H1 (cell line): Measurements from ENCODE around the gene KRT7. TPM values are rescaled to one million over a fixed set of nuclear protein-coding genes. Genes with fewer than 3 reads are reported as not detected.

ENCODE experiments used
- CTCF ChIA-PET: fragments of 300-600 bp; sonication (Branson Sonifier 250); formaldehyde crosslinking; loops from one replicate; lab custom pipeline; 2021; ENCODE audit not compliant: partially characterized antibody; lab: Charles Lee
- POLR2A ChIA-PET: fragments of 300-600 bp; sonication (Branson Sonifier 250); formaldehyde crosslinking; loops from one replicate; lab custom pipeline; 2021; ENCODE audit warnings: inconsistent platforms; ENCODE audit not compliant: partially characterized antibody; lab: Charles Lee
- DNase-seq, 2 experiments: peaks; one replicate each; pipeline versions ENCODE4 v3.0.0 to v3.0.0-alpha.2; 2010 to 2022; ENCODE audit warnings: low spot score in 2 of 2, low read depth in 1 of 2, mixed read lengths in 1 of 2
- FAIRE-seq: peaks from 2 replicates; lab custom pipeline; 2011; peaks lifted over from hg19 to GRCh38; lab: Jason Lieb, UNC
- H2AFZ ChIP-seq: 2 replicates; pipeline ENCODE4 v1.8.1; 2012; ENCODE audit warnings: low read length, inconsistent platforms
- H2AK5ac ChIP-seq: 2 replicates; pipeline ENCODE4 v1.6.1; 2013; ENCODE audit warnings: low read depth, low read length
- H2BK120ac ChIP-seq: replicated peaks from 2 replicates; pipeline ENCODE3; 2013; ENCODE audit warnings: low read depth, low read length, inconsistent platforms
- H2BK12ac ChIP-seq: 2 replicates; pipeline ENCODE4 v1.6.1; 2013; ENCODE audit warnings: low read depth, low read length
- H2BK15ac ChIP-seq: 2 replicates; pipeline ENCODE4 v1.6.1; 2013; ENCODE audit warnings: low read length
- H2BK20ac ChIP-seq: 2 replicates; pipeline ENCODE4 v1.6.1; 2013; ENCODE audit warnings: low read length
- H2BK5ac ChIP-seq: 2 replicates; pipeline ENCODE4 v1.6.1; 2013; ENCODE audit warnings: low read depth, low read length
- H3K14ac ChIP-seq: 2 replicates; pipeline ENCODE4 v1.6.1; 2013; ENCODE audit warnings: inconsistent platforms; ENCODE audit not compliant: insufficient read length
- H3K18ac ChIP-seq: 2 replicates; pipeline ENCODE4 v1.6.1; 2013; ENCODE audit warnings: low read length; ENCODE audit errors: extremely low read depth
- H3K23ac ChIP-seq: 2 replicates; pipeline ENCODE4 v1.6.1; 2013; ENCODE audit warnings: inconsistent platforms; ENCODE audit not compliant: insufficient read length
- H3K23me2 ChIP-seq: 2 replicates; pipeline ENCODE4 v1.6.1; 2013; ENCODE audit warnings: low read depth, low read length
- H3K27ac ChIP-seq: 2 replicates; pipeline ENCODE4 v1.6.1; 2011; ENCODE audit warnings: low read depth, low read length, inconsistent platforms
- H3K27me3 ChIP-seq, 4 experiments: replicated peaks in 1 of 4; 1 replicate in 1 of 4; 2 replicates in 3 of 4; pipeline versions ENCODE4 v1.6.1 to v1.8.1; 2011 to 2013; ENCODE audit warnings: low read length in 3 of 4, mild to moderate bottlenecking in 3 of 4, inconsistent platforms in 2 of 4, mixed read lengths in 2 of 4, moderate library complexity in 1 of 4; ENCODE audit not compliant: control insufficient read depth in 3 of 4, insufficient read depth in 3 of 4; ENCODE audit errors: extremely low read depth in 1 of 4
- H3K36me3 ChIP-seq, 4 experiments: 2 replicates each; pipeline versions ENCODE4 v1.6.1 to v1.8.1; 2011 to 2013; ENCODE audit warnings: mild to moderate bottlenecking in 4 of 4, low read length in 3 of 4, moderate library complexity in 2 of 4, control low read depth in 1 of 4, inconsistent platforms in 1 of 4; ENCODE audit not compliant: insufficient read depth in 4 of 4, control insufficient read depth in 2 of 4
- H3K4ac ChIP-seq: replicated peaks from 2 replicates; pipeline ENCODE3; 2013; ENCODE audit warnings: low read length, low read depth, mixed read lengths, inconsistent platforms; ENCODE audit not compliant: insufficient read length
- H3K4me1 ChIP-seq, 4 experiments: replicated peaks in 1 of 4; 1 replicate in 1 of 4; 2 replicates in 3 of 4; pipeline versions ENCODE4 v1.6.1 to v1.8.1; 2011 to 2013; ENCODE audit warnings: low read length in 3 of 4, inconsistent platforms in 2 of 4, mixed read lengths in 1 of 4; ENCODE audit not compliant: insufficient read depth in 4 of 4, control insufficient read depth in 3 of 4
- H3K4me2 ChIP-seq, 2 experiments: 2 replicates each; pipeline versions ENCODE4 v1.6.1 to v1.8.1; 2011 to 2013; ENCODE audit warnings: low read depth in 2 of 2, low read length in 2 of 2, control low read depth in 1 of 2, inconsistent platforms in 1 of 2, mild to moderate bottlenecking in 1 of 2; ENCODE audit not compliant: insufficient read depth in 1 of 2
- H3K4me3 ChIP-seq, 4 experiments: fragments of 200-600, 300-600 bp in 1 of 4; sonication (generic), shearing (Covaris generic), sonication (Bioruptor Twin) in 1 of 4; 2 replicates each; pipeline versions ENCODE4 v1.5.1 to v1.8.1; 2011 to 2016; ENCODE audit warnings: low read length in 4 of 4, low read depth in 3 of 4, control low read depth in 2 of 4, inconsistent platforms in 2 of 4, mild to moderate bottlenecking in 2 of 4, mixed read lengths in 1 of 4, moderate library complexity in 1 of 4; ENCODE audit not compliant: insufficient read depth in 2 of 4; ENCODE audit errors: extremely low read depth in 1 of 4
- H3K56ac ChIP-seq: replicated peaks from 2 replicates; pipeline ENCODE3; 2013; ENCODE audit warnings: low read depth, mild to moderate bottlenecking, mixed read lengths, low read length, inconsistent platforms; ENCODE audit not compliant: insufficient read length
- H3K79me1 ChIP-seq: 2 replicates; pipeline ENCODE4 v1.6.1; 2013; ENCODE audit warnings: low read depth, low read length, control low read depth
- H3K79me2 ChIP-seq, 2 experiments: 2 replicates each; pipeline versions ENCODE4 v1.6.1 to v1.8.1; 2012 to 2013; ENCODE audit warnings: low read length in 2 of 2, mild to moderate bottlenecking in 2 of 2, inconsistent platforms in 1 of 2; ENCODE audit not compliant: insufficient read depth in 2 of 2, control insufficient read depth in 1 of 2
- H3K9ac ChIP-seq, 4 experiments: replicated peaks in 1 of 4; 1 replicate in 1 of 4; 2 replicates in 3 of 4; pipeline versions ENCODE4 v1.6.1 to v1.8.1; 2011 to 2013; ENCODE audit warnings: low read depth in 3 of 4, low read length in 3 of 4, control low read depth in 2 of 4, mild to moderate bottlenecking in 2 of 4, moderate library complexity in 2 of 4, inconsistent platforms in 1 of 4; ENCODE audit errors: extremely low read depth in 1 of 4
- H3K9me3 ChIP-seq, 2 experiments: 2 replicates each; pipeline versions ENCODE4 v1.6.1 to v1.8.1; 2012 to 2013; ENCODE audit warnings: mild to moderate bottlenecking in 2 of 2, moderate library complexity in 2 of 2, control low read depth in 1 of 2, inconsistent platforms in 1 of 2, low read depth in 1 of 2, low read length in 1 of 2, mixed read lengths in 1 of 2; ENCODE audit not compliant: insufficient read depth in 2 of 2
- H4K20me1 ChIP-seq, 2 experiments: replicated peaks in 1 of 2; 2 replicates each; pipeline versions ENCODE3 to v1.8.1; 2011 to 2013; ENCODE audit warnings: inconsistent platforms in 2 of 2, low read length in 2 of 2, mild to moderate bottlenecking in 1 of 2; ENCODE audit not compliant: insufficient read depth in 2 of 2, control insufficient read depth in 1 of 2
- H4K5ac ChIP-seq: 2 replicates; pipeline ENCODE4 v1.6.1; 2013; ENCODE audit warnings: low read length, low read depth, mixed read lengths, inconsistent platforms; ENCODE audit not compliant: insufficient read length
- H4K8ac ChIP-seq: 2 replicates; pipeline ENCODE4 v1.8.0; 2013; ENCODE audit warnings: mild to moderate bottlenecking, moderate library complexity, low read length, inconsistent platforms; ENCODE audit not compliant: insufficient read depth; ENCODE audit errors: extremely low read depth
- H4K91ac ChIP-seq: replicated peaks from 2 replicates; pipeline ENCODE3; 2013; ENCODE audit warnings: low read length, mixed read lengths, inconsistent platforms; ENCODE audit not compliant: insufficient read length
- CBX5 ChIP-seq: fragments of 300-800, 300-1000 bp; sonication (generic); IDR thresholded peaks from 2 replicates; pipeline ENCODE4 v1.7.1; 2016; ENCODE audit warnings: antibody characterized with exemption, low read length, low read depth
- CTCF ChIP-seq, 3 experiments: IDR thresholded peaks; 1 replicate in 2 of 3; 2 replicates in 1 of 3; pipeline versions ENCODE4 v1.5.1 to v1.6.1; 2011; ENCODE audit warnings: low read length in 3 of 3, mild to moderate bottlenecking in 3 of 3, inconsistent platforms in 2 of 3, low read depth in 1 of 3, moderate library complexity in 1 of 3; ENCODE audit not compliant: insufficient read depth in 1 of 3; ENCODE audit errors: control extremely low read depth in 1 of 3
- RAD21 ChIP-seq, 2 experiments: IDR thresholded peaks in 1 of 2; conservative IDR thresholded peaks in 1 of 2; 2 replicates each; pipeline ENCODE4 v1.6.1; 2011; ENCODE audit warnings: low read depth in 2 of 2, low read length in 2 of 2, improper control_type of control experiment in 1 of 2, inconsistent platforms in 1 of 2, mild to moderate bottlenecking in 1 of 2, moderate library complexity in 1 of 2
- RXRA ChIP-seq: IDR thresholded peaks from 2 replicates; pipeline ENCODE4 v1.6.1; 2011; ENCODE audit warnings: low read depth, mild to moderate bottlenecking, low read length, moderate library complexity; ENCODE audit not compliant: insufficient read depth
- SUZ12 ChIP-seq: fragments of 200-600 bp; sonication (generic); IDR thresholded peaks from 2 replicates; pipeline ENCODE4 v1.6.1; 2012; ENCODE audit warnings: mild to moderate bottlenecking, inconsistent platforms, low read length, moderate library complexity, mixed read lengths
- WGBS, 2 experiments: shearing (Covaris generic) in 1 of 2; methylation state at CpG; one replicate each; pipeline versions ENCODE4 v1.1.6 to v1.1.7; 2013 to 2015; ENCODE audit warnings: low lambda C conversion rate in 2 of 2, mixed read lengths in 2 of 2, inconsistent platforms in 1 of 2, low coverage in 1 of 2, missing lambda C conversion rate in 1 of 2; ENCODE audit not compliant: insufficient replicate concordance in 2 of 2, insufficient coverage in 1 of 2, insufficient read length in 1 of 2; ENCODE audit errors: extremely low coverage in 1 of 2, missing lambda C conversion rate in 1 of 2; 5-methylcytosine and 5-hydroxymethylcytosine counted together
- polyA plus RNA-seq, 7 experiments: library from polyadenylated mRNA; depleted of rRNA in 3 of 7; stranded (reverse) in 5 of 7; unstranded in 2 of 7; fragments of >200 nt in 5 of 7; fragments of 200-250 nt in 2 of 7; gene quantifications; 1 replicate in 5 of 7; 2 replicates in 1 of 7; 4 replicates in 1 of 7; pipeline versions ENCODE4 v1.2.1 to v1.2.3, GENCODE V29; 2011 to 2013; ENCODE audit warnings: missing spikeins in 2 of 7, mixed read lengths in 2 of 7
- total RNA-seq: library from RNA; stranded (reverse); fragmentation: NEBNext Ultra II Directional; extraction: Animal tissue kit (Norgen Biotek cat#: 25700); gene quantifications from 2 replicates; pipeline ENCODE4 v1.2.1, GENCODE V29; 2021

KRT7 gene
- total and polyA plus RNA-seq, 2 of the 8 experiments (the other 6 are each of a cell fraction or from before 2014, with no cell fraction given), result 13.2 to 19.0 TPM

GRCh38 chr12:52187206-52187605, 45.8 kb upstream of the KRT7 start:
- Histone ChIP-seq H2BK12ac (0 out of 2 replicates have a peak overlapping the region, but pooled peaks have one; percentile 9), H2BK20ac (no peak overlapping the region), H3K9ac (no peak overlapping the region), H3K4ac (no peak overlapping the region), H3K27ac (no peak overlapping the region), H3K9me3 (no peaks in the 10 kb centered on the region), H3K4me3 (no peak overlapping the region), H3K56ac (no peak overlapping the region), H3K27me3 (no peaks in the 10 kb centered on the region; a peak in 1 of 7 replicates), H3K23me2 (no peaks in the 10 kb centered on the region), H2AK5ac (no peak overlapping the region), H3K79me1 (no peaks in the 10 kb centered on the region), H2BK15ac (no peak overlapping the region), H3K14ac (no peak overlapping the region), H3K4me2 (no peak overlapping the region), H4K20me1 (no peaks in the 10 kb centered on the region), H3K23ac (no peak overlapping the region), H2BK5ac (0 out of 2 replicates have a peak overlapping the region, but pooled peaks have one; percentile 0), H4K91ac (peak overlapping the region; percentile 17), H3K18ac (no peak overlapping the region), H3K36me3 (no peaks in the 10 kb centered on the region), H3K79me2 (no peaks in the 10 kb centered on the region), H2AFZ (no peak overlapping the region), H4K8ac (peak overlapping the region; percentile 51; the same call in 1 of the 2 replicates), H3K4me1 (peaks cover 0 to 23% (median 19%) of the 10 kb centered on the region in 4 experiments; a peak in 5 of 7 replicates), H2BK120ac (no peak overlapping the region), H4K5ac (no peak overlapping the region)
- DNase-seq (no peak), FAIRE-seq (no peak)
- ChIA-PET CTCF (interaction anchor here (0.6 to 9.4 kb wide), 12 partner anchors 10 to 1333 kb away, joined by 3 to 86 read pairs (median 4); no protein-coding TSS in a partner anchor), POLR2A (interaction anchor here (1.1 kb wide), 1 partner anchor 9 kb away, joined by 3 read pairs; no protein-coding TSS in a partner anchor)
- 88% methylated on average over 11 of the region's 11 CpGs; no CpG with 5 or more reads in 1 of the 2 experiments for WGBS, 2 experiments
- TF ChIP-seq CTCF (IDR thresholded peaks at IDR 0.05; ENCODE audit: control extremely low read depth in 1 of 3, insufficient read depth in 1 of 3, low read depth in 1 of 3, low read length in 3 of 3), result peak in 2 of 3 experiments; percentile 16 to 36; a peak in 2 of 4 replicates
- TF ChIP-seq RXRA, result no peak
- TF ChIP-seq RAD21 (IDR thresholded peaks at IDR 0.05 in 1 of 2, conservative IDR thresholded peaks at IDR 0.05 in 1 of 2; ENCODE audit: low read depth in 2 of 2, low read length in 2 of 2), result 0 out of 4 replicates have a peak, but pooled peaks of 1 of the 2 experiments have one; percentile 7
- TF ChIP-seq SUZ12, result no peak
- TF ChIP-seq CBX5, result no peak
